ENCODE results near the gene EIF3J.

DNA sequence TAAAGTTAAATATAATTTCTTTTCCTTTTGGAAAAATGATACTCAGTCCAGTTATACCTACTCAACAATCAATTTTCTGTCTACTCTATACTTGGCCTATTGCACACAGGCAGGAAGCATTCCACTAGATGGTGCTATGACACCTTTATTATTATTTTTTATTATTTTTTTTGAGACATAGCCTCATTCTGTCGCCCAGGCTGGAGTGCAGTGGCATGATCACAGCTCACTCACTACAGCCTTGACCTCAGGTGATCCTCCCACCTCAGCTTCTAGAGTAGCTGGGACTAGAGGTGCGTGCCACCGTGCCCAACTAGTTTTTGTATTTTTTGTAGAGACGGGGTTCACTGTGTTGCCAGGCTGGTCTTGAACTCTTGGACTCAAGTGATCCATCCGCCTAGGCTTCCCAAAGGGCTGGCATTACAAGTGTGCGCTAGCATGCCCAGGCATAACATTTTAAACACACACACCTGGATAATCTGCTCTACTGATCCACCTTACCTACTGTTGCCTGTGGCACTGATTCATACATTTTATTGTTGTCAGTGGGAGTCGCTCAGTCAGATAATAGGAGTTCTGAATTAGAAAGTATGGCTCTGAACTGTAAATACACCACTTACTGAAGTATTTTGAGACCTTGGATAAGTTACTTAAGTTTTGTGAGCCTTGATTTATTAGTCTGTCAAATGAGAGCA is 56.2 kb downstream of the EIF3J start:
- TF ChIP-seq, protein P1, sequence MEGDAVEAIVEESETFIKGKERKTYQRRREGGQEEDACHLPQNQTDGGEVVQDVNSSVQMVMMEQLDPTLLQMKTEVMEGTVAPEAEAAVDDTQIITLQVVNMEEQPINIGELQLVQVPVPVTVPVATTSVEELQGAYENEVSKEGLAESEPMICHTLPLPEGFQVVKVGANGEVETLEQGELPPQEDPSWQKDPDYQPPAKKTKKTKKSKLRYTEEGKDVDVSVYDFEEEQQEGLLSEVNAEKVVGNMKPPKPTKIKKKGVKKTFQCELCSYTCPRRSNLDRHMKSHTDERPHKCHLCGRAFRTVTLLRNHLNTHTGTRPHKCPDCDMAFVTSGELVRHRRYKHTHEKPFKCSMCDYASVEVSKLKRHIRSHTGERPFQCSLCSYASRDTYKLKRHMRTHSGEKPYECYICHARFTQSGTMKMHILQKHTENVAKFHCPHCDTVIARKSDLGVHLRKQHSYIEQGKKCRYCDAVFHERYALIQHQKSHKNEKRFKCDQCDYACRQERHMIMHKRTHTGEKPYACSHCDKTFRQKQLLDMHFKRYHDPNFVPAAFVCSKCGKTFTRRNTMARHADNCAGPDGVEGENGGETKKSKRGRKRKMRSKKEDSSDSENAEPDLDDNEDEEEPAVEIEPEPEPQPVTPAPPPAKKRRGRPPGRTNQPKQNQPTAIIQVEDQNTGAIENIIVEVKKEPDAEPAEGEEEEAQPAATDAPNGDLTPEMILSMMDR (IDR thresholded peaks at IDR 0.05; ENCODE audit: poor library complexity), result peak; percentile 49
- TF ChIP-seq EZH2phosphoT487 (IDR thresholded peaks at IDR 0.05; ENCODE audit: low read depth, severe bottlenecking, unreplicated experiment) (no peak), EZH2 (IDR thresholded peaks at IDR 0.05; ENCODE audit: borderline replicate concordance) (no peak)
